Measurements from ENCODE around the gene CMTM4. TPM values are rescaled to one million over a fixed set of nuclear protein-coding genes. Genes with fewer than 3 reads are reported as not detected.
"Not testable (repeated sequence)": the region's sequence is repeated elsewhere in the genome, so short reads cannot be mapped to it uniquely, and the experiment has no call there.

Gene CMTM4
- total RNA-seq, 1 donor from 2014 or later: 20.1 TPM

DNA sequence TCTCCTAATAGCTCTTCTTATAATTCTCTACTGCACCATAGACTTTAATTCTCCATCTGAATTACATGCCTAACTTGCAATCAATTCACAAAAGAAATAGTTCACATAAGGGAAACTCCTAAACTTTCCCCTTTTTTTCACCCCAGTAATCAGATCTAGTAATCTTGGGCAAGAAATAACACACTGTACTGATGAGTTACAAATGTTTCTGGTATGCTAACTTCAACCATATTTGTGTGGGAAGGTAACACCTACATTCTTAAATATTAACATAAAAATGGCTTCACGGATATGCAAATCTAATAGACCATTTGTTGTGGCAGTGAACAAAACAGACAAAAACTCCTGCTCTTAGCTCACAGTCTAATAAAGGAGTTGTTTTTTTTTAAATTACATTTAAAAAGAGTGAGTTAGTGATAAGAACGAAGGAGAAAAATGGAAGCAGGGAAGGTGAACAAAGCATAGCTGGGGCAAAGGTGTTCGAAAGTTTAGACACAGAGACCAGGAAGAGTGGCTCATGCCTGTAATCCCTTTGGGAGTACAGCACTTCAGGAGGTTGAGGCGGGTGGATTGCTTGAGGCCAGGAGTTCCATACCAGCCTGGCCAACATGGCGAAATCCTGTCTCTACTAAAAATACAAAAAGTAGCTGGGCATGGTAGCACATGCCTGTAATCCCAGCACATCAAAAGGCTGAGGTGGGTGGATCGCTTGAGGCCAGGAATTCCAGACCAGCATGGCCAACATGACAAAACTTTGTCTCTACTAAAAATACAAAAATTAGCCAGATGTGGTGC is 57.3 kb downstream of the CMTM4 start:
- TF ChIP-seq, protein P1, sequence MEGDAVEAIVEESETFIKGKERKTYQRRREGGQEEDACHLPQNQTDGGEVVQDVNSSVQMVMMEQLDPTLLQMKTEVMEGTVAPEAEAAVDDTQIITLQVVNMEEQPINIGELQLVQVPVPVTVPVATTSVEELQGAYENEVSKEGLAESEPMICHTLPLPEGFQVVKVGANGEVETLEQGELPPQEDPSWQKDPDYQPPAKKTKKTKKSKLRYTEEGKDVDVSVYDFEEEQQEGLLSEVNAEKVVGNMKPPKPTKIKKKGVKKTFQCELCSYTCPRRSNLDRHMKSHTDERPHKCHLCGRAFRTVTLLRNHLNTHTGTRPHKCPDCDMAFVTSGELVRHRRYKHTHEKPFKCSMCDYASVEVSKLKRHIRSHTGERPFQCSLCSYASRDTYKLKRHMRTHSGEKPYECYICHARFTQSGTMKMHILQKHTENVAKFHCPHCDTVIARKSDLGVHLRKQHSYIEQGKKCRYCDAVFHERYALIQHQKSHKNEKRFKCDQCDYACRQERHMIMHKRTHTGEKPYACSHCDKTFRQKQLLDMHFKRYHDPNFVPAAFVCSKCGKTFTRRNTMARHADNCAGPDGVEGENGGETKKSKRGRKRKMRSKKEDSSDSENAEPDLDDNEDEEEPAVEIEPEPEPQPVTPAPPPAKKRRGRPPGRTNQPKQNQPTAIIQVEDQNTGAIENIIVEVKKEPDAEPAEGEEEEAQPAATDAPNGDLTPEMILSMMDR (IDR thresholded peaks at IDR 0.05): no peak
- intact Hi-C loops (cut with DNase I): no loop called here
- no peak overlapping the region for H3K4me3 ChIP-seq
- no peaks in the 10 kb centered on the region for H3K4me1 ChIP-seq
- peaks cover 0 to 3% of the 10 kb centered on the region in 2 donors for H3K36me3 ChIP-seq
- no peaks in the 10 kb centered on the region for H3K27me3 ChIP-seq
- H3K27ac ChIP-seq: no peak overlapping the region
- no peaks in the 10 kb centered on the region for H3K9me3 ChIP-seq
- DNase-seq (ENCODE audit: low spot score in 2 of 2): no peak

DNA sequence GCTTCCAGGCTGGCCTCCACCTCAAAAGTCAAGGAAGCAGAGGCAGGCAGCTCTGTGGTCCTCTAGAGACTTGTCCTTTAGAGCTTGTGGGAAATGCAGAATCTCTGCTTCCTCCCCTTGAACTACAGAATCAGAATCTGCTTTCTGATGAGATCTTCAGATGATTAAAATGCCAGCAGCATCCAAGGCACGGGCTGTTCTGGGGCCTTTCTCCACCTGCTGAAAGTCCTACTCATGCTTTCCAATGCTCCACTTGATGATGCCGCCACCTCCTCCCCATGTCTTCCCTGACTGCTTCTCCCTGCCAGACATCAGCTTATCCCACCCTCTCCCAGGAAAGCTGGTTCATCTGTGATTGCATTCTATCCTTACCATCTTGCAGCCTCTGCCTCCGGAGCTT is 58.7 kb downstream of the CMTM4 start:
- Histone ChIP-seq H3K9me3 (no peaks in the 10 kb centered on the region), H3K4me3 (no peak overlapping the region), H3K27me3 (no peaks in the 10 kb centered on the region), H3K4me1 (no peaks in the 10 kb centered on the region), H3K36me3 (peaks cover 0 to 3% of the 10 kb centered on the region in 2 donors), H3K27ac (no peak overlapping the region)
- TF ChIP-seq, protein P1 (IDR thresholded peaks at IDR 0.05): no peak
- intact Hi-C loops (cut with DNase I): no loop called here
- DNase-seq (ENCODE audit: low spot score in 2 of 2): no peak

DNA sequence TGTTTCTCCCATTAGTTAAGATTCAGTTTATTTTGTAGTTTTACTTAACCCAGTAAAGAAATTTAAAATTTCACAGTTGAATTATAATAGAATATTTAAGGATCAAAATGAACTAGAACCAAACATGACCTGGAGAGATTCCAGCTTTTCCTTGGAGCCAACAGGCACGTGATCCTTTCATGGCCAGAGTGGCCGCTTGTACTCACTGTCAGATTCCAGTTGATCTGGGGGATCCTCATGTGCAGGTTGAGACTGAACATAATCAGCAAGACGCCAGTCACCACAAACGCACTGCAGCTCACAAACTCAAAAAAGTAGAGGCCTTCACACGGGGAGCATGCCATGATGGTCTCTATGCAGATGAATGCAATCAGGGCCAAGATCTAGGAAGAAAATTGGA is 60.3 kb downstream of the CMTM4 start:
- Histone ChIP-seq H3K4me3 (no peak overlapping the region), H3K4me1 (no peaks in the 10 kb centered on the region), H3K9me3 (no peaks in the 10 kb centered on the region), H3K27ac (no peak overlapping the region), H3K36me3 (peaks cover 0 to 3% of the 10 kb centered on the region in 2 donors), H3K27me3 (no peaks in the 10 kb centered on the region)
- intact Hi-C loops (cut with DNase I): no loop called here
- TF ChIP-seq, protein P1 (IDR thresholded peaks at IDR 0.05): no peak
- DNase-seq (ENCODE audit: low spot score in 2 of 2): no peak

DNA sequence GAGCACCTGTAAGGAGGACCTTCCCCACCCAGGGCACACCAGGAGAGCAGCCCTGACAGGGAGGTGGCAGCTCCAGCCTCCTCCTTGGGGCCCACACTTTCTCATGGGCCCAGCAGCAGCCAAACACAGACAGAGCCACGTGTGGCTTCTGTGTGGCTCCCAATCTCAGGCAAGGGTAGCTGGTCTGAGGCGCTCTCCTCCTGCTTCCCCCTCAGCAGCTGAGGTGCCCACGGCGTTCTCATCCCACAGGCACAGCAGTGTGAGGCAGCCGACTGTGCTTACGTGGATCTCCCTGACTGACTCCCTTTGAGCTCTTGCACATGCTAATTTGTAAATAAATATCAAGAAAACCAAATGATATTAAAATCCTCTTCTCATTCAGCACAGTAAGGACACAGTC is 61.1 kb downstream of the CMTM4 start:
- Histone ChIP-seq H3K27me3 (no peaks in the 10 kb centered on the region), H3K9me3 (no peaks in the 10 kb centered on the region), H3K27ac (no peak overlapping the region), H3K4me1 (no peaks in the 10 kb centered on the region), H3K36me3 (peaks cover 0 to 3% of the 10 kb centered on the region in 2 donors), H3K4me3 (no peak overlapping the region)
- intact Hi-C loops (cut with DNase I): no loop called here
- no peak for DNase-seq (ENCODE audit: low spot score in 2 of 2)
- TF ChIP-seq, protein P1 (IDR thresholded peaks at IDR 0.05): no peak

DNA sequence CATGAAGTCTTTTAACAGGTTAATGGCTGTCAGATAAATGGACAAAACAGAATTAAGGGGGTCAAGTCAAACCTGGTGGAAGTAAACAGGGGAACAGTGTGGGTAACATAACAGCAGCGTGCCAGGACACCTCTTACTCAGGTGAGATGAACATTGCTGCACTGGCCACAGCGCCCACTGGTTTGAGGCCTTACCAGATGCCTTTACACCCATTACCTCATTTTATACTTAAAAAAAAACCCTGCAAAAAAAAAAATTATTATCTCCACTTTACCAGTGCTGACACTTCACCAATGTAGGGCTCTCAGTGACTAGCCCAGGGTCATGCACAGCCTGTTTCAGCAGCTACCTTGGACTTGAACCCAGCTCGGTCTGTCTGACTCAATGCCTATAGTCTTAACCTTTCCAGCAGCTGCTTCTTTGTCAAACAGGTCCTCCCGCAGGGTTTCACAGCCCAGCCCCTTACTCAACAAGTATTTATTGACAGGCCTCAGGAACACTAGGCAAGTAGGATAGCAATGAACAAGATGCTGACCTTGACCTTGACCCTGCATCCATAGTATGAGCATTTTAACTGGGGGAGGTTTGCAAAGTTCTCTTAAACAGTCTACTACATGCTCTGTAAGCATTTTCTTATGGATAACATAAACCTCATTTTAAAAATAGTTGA is 61.9 kb downstream of the CMTM4 start:
- no peaks in the 10 kb centered on the region for H3K9me3 ChIP-seq
- peaks cover 0 to 3% of the 10 kb centered on the region in 2 donors for H3K36me3 ChIP-seq
- H3K27ac ChIP-seq: no peak overlapping the region
- DNase-seq (ENCODE audit: low spot score in 2 of 2): no peak
- no peaks in the 10 kb centered on the region for H3K4me1 ChIP-seq
- TF ChIP-seq, protein P1 (IDR thresholded peaks at IDR 0.05): no peak
- H3K27me3 ChIP-seq: no peaks in the 10 kb centered on the region
- no peak overlapping the region for H3K4me3 ChIP-seq
- intact Hi-C loops (cut with DNase I): no loop called here

DNA sequence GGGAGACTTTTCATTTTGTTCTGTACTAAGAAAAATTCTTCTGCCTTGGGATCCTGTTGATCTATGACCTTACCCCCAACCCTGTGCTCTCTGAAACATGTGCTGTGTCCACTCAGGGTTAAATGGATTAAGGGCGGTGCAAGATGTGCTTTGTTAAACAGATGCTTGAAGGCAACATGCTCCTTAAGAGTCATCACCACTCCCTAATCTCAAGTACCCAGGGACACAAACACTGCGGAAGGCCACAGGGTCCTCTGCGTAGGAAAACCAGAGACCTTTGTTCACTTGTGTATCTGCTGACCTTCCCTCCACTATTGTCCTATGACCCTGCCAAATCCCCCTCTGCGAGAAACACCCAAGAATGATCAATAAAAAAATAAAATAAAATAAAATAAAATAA is 65.0 kb downstream of the CMTM4 start:
- DNase-seq (ENCODE audit: low spot score in 2 of 2); intact Hi-C loops (cut with DNase I); H3K4me3 ChIP-seq; H3K4me1 ChIP-seq; H3K27ac ChIP-seq; H3K27me3 ChIP-seq; H3K36me3 ChIP-seq; H3K9me3 ChIP-seq: not testable (repeated sequence)

DNA sequence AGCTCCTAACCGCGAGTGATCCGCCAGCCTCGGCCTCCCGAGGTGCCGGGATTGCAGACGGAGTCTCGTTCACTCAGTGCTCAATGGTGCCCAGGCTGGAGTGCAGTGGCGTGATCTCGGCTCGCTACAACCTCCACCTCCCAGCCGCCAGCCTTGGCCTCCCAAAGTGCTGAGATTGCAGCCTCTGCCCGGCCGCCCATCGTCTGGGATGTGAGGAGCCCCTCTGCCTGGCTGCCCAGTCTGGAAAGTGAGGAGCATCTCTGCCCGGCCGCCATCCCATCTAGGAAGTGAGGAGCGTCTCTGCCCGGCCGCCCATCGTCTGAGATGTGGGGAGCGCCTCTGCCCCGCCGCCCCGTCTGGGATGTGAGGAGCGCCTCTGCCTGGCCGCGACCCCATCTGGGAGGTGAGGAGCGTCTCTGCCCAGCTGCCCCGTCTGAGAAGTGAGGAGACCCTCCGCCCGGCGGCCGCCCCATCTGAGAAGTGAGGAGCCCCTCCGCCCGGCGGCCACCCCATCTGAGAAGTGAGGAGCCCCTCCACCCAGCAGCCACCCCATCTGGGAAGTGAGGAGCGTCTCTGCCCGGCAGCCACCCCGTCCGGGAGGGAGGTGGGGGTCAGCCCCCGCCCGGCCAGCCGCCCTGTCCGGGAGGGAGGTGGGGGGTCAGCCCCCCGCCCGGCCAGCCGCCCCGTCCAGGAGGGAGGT is 65.8 kb downstream of the CMTM4 start:
- H3K4me1 ChIP-seq; H3K27ac ChIP-seq; H3K9me3 ChIP-seq; H3K27me3 ChIP-seq; DNase-seq (ENCODE audit: low spot score in 2 of 2); H3K36me3 ChIP-seq; H3K4me3 ChIP-seq; intact Hi-C loops (cut with DNase I): not testable (repeated sequence)
